NT2/D1 (cell line): ENCODE data around the gene UBL5.

Experiments
- SUZ12 ChIP-seq: IDR thresholded peaks from 2 replicates; pipeline ENCODE4 v1.6.1; 2011; ENCODE audit not compliant: insufficient read length, insufficient read depth; ENCODE audit errors: extremely low read depth
- YY1 ChIP-seq: IDR thresholded peaks from 2 replicates; pipeline ENCODE4 v1.6.1; 2011; ENCODE audit not compliant: insufficient read length, insufficient read depth
- ZNF274 ChIP-seq: IDR thresholded peaks from 2 replicates; pipeline ENCODE4 v1.6.1; 2011; ENCODE audit warnings: mild to moderate bottlenecking, low read depth, low read length

DNA sequence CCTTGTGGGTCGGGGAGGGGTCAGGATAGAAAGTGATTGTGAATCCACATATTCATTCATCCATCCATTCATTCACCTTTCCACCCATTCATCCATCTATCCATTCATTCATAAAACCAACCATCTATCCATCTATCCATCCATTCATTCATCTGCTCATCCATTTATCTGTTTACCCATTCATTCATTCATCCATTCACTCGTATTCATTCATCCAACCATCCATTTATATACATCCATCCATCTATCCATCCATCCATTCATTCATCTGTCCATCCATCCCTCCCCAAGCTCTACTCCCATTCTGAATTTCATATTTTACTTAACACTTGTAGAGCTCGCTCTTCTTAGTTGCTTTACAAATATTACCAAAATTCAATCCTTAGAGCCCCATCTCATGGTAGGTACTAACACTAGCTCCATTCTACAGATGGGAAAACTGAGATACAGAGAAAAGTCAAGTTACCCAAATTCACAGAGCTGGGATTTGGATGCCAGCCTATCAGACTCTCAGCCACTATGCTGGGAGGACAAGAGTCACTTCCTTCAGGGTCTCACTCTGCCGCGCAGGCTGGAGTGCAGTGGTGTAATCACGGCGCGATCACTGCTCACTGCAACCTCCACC is 45.0 kb downstream of the UBL5 start:
- TF ChIP-seq ZNF274 (no peak), SUZ12 (no peak), YY1 (no peak)
